Cardiac muscle cell (in vitro differentiated cells and primary cell): ENCODE measurements around the gene ERBB3. TPM values are rescaled to one million over a fixed set of nuclear protein-coding genes. Genes with fewer than 3 reads are reported as not detected.

ENCODE experiments used
- DNase-seq, 2 donors: peaks; one replicate each; pipeline versions ENCODE4 v3.0.0 to v3.0.0-alpha.2; 2010 to 2017; ENCODE audit warnings: low read depth in 1 of 2, low spot score in 1 of 2
- H3K27ac ChIP-seq: fragments of 200-600 bp; sonication (generic); 2 replicates; pipeline ENCODE4 v1.5.1; 2016
- H3K27me3 ChIP-seq: fragments of 200-600 bp; sonication (generic); 2 replicates; pipeline ENCODE4 v1.6.0; 2016; ENCODE audit warnings: control low read depth
- H3K36me3 ChIP-seq: fragments of 200-600 bp; sonication (generic); 2 replicates; pipeline ENCODE4 v1.5.1; 2016; ENCODE audit warnings: control low read depth
- H3K4me1 ChIP-seq: fragments of 200-600 bp; sonication (generic); 2 replicates; pipeline ENCODE4 v1.8.1; 2017; ENCODE audit warnings: low read depth, mild to moderate bottlenecking, mixed run types
- H3K4me3 ChIP-seq: fragments of 200-600 bp; sonication (generic); 2 replicates; pipeline ENCODE4 v1.5.1; 2016; ENCODE audit warnings: mild to moderate bottlenecking
- H3K9me3 ChIP-seq: fragments of 200-600 bp; sonication (generic); 2 replicates; pipeline ENCODE4 v1.5.1; 2017; ENCODE audit warnings: low read depth, mild to moderate bottlenecking, control low read depth
- polyA plus RNA-seq: library from polyadenylated mRNA; unstranded; fragments of >200 nt; fragmentation: Nextera tagmentation; extraction: Ambion mirVana; gene quantifications from 2 replicates; pipeline ENCODE4 v1.2.1, GENCODE V29; 2016
- total RNA-seq: library from RNA; depleted of rRNA; stranded (reverse); fragments of >200 nt; gene quantifications from 2 replicates; pipeline ENCODE4 v1.2.3, GENCODE V29; 2016
- TF ChIP-seq, protein P1 (sequence below): IDR thresholded peaks from 2 replicates; pipeline ENCODE4 v1.5.1; 2012; ENCODE audit warnings: low read depth, mild to moderate bottlenecking, low read length

ERBB3 gene
- total and polyA plus RNA-seq, 2 experiments from 2014 or later = 10.5 to 22.0 TPM

DNA sequence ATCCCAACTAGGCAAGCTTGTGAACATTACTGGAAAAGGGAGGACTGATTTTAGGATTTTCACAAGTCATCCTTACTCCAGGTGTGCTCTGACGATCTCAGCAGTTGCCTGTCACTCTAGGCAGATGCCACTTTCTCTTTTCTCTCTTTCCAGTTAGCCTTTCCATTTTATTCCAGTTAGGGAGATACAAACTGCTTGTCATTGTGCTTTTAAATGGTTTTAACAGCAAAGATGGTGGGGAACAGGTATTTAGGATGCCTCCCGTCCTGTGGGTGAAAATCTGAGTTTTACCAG is 25.6 kb downstream of the ERBB3 start:
- Histone ChIP-seq H3K9me3 (no peaks in the 10 kb centered on the region), H3K36me3 (peaks cover 29% of the 10 kb centered on the region), H3K27ac (peak overlapping the region; percentile 84), H3K27me3 (no peaks in the 10 kb centered on the region), H3K4me3 (peak overlapping the region; percentile 59), H3K4me1 (peaks cover 10% of the 10 kb centered on the region)
- no peak for DNase-seq
- TF ChIP-seq, protein P1, sequence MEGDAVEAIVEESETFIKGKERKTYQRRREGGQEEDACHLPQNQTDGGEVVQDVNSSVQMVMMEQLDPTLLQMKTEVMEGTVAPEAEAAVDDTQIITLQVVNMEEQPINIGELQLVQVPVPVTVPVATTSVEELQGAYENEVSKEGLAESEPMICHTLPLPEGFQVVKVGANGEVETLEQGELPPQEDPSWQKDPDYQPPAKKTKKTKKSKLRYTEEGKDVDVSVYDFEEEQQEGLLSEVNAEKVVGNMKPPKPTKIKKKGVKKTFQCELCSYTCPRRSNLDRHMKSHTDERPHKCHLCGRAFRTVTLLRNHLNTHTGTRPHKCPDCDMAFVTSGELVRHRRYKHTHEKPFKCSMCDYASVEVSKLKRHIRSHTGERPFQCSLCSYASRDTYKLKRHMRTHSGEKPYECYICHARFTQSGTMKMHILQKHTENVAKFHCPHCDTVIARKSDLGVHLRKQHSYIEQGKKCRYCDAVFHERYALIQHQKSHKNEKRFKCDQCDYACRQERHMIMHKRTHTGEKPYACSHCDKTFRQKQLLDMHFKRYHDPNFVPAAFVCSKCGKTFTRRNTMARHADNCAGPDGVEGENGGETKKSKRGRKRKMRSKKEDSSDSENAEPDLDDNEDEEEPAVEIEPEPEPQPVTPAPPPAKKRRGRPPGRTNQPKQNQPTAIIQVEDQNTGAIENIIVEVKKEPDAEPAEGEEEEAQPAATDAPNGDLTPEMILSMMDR = no peak

DNA sequence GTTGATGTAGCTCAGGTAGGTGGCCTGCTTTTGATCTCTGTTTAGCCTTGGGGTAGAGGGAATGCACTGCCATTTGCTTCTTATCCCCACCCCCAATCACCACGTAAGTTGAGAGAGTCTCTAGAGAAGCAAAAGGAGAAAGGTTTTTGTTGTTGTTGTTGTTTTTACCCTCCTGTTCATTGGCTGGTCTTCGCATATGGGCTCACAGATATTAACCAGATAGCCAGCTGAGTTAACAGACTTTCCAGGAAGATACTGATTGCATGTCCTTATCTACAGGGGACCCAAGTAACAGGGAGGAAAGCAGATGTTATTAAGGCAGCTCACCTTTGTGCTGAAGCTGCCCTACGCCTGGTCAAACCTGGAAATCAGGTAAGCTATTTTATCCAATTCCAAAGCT is 27.3 kb downstream of the ERBB3 start:
- no peak for DNase-seq
- H3K27ac ChIP-seq = no peak overlapping the region
- peaks cover 44% of the 10 kb centered on the region for H3K36me3 ChIP-seq
- H3K9me3 ChIP-seq = no peaks in the 10 kb centered on the region
- no peaks in the 10 kb centered on the region for H3K27me3 ChIP-seq
- peaks cover 10% of the 10 kb centered on the region for H3K4me1 ChIP-seq
- no peak overlapping the region for H3K4me3 ChIP-seq
- TF ChIP-seq, protein P1 = no peak

DNA sequence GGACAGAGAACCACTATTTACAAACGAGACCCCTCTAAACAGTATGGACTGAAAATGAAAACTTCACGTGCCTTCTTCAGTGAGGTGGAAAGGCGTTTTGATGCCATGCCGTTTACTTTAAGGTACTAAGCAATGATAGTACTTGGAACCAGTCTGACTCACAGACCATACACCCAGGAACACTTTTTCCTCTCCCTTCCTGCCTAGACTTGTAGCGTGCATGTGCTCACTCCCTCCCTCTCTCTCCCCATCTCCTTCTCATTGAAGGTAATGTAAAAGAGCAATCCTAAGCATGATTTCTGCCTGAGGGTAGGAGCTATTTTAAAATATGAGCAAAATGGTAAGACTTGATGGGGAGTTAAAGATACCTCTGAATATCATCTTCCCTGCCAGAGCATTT is 30.6 kb downstream of the ERBB3 start:
- no peak overlapping the region for H3K27ac ChIP-seq
- no peaks in the 10 kb centered on the region for H3K9me3 ChIP-seq
- no peaks in the 10 kb centered on the region for H3K27me3 ChIP-seq
- no peak for DNase-seq
- H3K4me1 ChIP-seq = peaks cover 6% of the 10 kb centered on the region
- peaks cover 53% of the 10 kb centered on the region for H3K36me3 ChIP-seq
- H3K4me3 ChIP-seq = no peak overlapping the region
- TF ChIP-seq, protein P1 = no peak

DNA sequence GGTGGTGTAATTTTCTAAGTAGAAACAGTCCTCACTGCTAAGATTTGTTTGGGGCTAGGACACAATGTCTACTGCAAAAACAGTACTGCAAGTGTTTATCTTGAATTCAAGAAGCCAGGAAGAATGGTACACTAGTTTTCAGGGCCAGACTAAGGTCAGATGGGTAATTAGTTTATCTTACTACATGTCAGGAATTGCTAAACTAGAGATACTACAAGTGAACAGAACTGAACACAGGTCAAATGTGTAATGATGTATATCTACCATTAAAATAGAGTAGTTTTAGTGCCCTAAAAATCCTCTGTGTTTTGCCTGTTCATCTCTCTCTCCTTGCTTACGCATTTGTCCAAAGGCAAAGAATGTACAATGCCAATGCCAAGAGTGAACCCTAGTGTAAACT is 34.1 kb downstream of the ERBB3 start:
- Histone ChIP-seq H3K9me3 (no peaks in the 10 kb centered on the region), H3K36me3 (peaks cover 32% of the 10 kb centered on the region), H3K27ac (no peak overlapping the region), H3K4me3 (no peak overlapping the region), H3K27me3 (no peaks in the 10 kb centered on the region), H3K4me1 (peaks cover 5% of the 10 kb centered on the region)
- no peak for DNase-seq
- TF ChIP-seq, protein P1 = no peak

DNA sequence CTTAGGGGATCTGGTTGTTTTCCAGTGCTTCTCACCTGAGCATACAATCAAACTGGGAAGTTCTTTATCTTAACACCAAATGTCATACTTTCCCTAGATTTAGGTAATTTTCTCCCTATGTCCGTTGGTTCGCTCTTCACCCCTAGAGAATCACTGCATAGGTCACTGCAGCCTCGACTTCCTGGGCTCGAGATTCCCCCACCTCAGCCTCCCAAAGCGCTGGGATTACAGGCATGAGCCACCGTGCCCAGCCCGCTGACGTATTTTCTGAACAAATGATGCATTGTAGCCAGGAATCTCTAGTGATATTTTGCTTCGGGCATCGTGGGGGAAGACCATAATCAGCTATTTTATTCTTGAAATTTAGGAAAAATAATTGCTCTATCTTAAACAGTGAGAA is 35.4 kb downstream of the ERBB3 start:
- Histone ChIP-seq H3K36me3 (peaks cover 26% of the 10 kb centered on the region), H3K27me3 (no peaks in the 10 kb centered on the region), H3K9me3 (no peaks in the 10 kb centered on the region), H3K4me3 (peak overlapping the region; percentile 93), H3K27ac (no peak overlapping the region), H3K4me1 (peaks cover 15% of the 10 kb centered on the region)
- TF ChIP-seq, protein P1 = no peak
- DNase-seq = peak in 1 of 2 donors; percentile 57
